ENCODE data around the gene PA2G4. TPM values are rescaled to one million over a fixed set of nuclear protein-coding genes. Genes with fewer than 3 reads are reported as not detected.

The PA2G4 gene
- total and polyA plus RNA-seq, 10 of the 15 experiments (the other 5 are each of a cell fraction or from before 2014, with no cell fraction given): 148 to 514 (median 406) TPM

DNA sequence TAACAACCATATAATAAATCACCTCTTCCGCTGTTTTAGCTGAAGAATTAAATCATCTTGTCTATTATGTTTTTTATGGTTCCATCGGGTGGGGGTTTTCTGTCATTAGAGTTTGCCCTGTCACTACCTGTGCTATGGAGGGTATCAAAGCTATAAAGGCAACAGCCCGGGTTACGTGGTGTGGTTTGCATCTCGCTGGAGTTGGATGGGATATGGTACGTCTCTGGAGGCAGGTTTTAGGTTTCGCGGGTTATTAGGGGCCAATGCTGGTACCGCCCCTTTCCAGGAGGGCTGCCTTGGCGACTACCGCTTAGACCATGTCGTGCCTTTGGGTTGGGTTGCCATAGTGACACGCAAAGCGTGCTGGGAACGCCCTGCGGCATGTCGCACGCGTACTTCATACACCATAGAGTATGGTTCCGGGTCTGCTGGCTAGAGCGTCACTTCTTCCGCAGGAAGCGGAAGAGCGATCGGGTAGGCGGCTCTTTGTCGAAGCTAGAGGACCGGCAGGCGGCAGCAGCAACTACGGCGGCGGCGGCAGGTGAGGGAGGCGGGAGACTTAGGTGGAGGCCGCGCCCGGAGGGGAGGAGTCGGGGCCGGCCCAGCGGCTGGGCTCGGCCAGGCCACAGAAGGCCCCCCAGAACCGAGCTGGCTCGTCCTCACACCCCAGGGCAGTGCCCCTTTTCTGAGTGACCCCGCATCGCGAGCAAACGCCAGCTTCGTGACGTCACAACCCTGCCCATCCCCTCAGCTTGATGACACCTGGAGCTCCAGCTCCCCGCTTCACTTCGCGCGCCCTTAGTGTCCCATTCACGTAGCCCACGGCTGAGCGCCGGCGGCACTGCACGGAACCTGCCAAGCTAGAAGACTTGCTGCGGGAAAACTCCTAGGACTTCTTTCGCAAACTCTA is 13.7 kb downstream of the PA2G4 start, which contains the start of gene ZC3H10 (continued):
- TF ChIP-seq NKRF (conservative IDR thresholded peaks at IDR 0.05) (peak; percentile 89), SREBF2 (IDR thresholded peaks at IDR 0.05; ENCODE audit: low read length) (peak; percentile 59; the same call in 1 of the 2 replicates), ATF3 (IDR thresholded peaks at IDR 0.05; ENCODE audit: borderline replicate concordance, extremely low read depth, low read depth, low read length) (peak; percentile 52; the same call in 1 of the 2 replicates), CHD4 (IDR thresholded peaks at IDR 0.05) (no peak), KLF5 (IDR thresholded peaks at IDR 0.05; ENCODE audit: partially characterized antibody) (peak; percentile 83), TAF1 (IDR thresholded peaks at IDR 0.05; ENCODE audit: borderline replicate concordance, low read depth, low read length) (peak; percentile 62; the same call in 1 of the 2 replicates), YBX1 (IDR thresholded peaks at IDR 0.05) (no peak), USF1 (IDR thresholded peaks at IDR 0.05; ENCODE audit: borderline replicate concordance, extremely low read length, insufficient read depth, low read depth, low read length) (no peak)
- TF ChIP-seq, protein P1, sequence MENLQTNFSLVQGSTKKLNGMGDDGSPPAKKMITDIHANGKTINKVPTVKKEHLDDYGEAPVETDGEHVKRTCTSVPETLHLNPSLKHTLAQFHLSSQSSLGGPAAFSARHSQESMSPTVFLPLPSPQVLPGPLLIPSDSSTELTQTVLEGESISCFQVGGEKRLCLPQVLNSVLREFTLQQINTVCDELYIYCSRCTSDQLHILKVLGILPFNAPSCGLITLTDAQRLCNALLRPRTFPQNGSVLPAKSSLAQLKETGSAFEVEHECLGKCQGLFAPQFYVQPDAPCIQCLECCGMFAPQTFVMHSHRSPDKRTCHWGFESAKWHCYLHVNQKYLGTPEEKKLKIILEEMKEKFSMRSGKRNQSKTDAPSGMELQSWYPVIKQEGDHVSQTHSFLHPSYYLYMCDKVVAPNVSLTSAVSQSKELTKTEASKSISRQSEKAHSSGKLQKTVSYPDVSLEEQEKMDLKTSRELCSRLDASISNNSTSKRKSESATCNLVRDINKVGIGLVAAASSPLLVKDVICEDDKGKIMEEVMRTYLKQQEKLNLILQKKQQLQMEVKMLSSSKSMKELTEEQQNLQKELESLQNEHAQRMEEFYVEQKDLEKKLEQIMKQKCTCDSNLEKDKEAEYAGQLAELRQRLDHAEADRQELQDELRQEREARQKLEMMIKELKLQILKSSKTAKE (IDR thresholded peaks at IDR 0.05; ENCODE audit: low read depth, poor library complexity, severe bottlenecking): no peak
- TF ChIP-seq, protein P2, sequence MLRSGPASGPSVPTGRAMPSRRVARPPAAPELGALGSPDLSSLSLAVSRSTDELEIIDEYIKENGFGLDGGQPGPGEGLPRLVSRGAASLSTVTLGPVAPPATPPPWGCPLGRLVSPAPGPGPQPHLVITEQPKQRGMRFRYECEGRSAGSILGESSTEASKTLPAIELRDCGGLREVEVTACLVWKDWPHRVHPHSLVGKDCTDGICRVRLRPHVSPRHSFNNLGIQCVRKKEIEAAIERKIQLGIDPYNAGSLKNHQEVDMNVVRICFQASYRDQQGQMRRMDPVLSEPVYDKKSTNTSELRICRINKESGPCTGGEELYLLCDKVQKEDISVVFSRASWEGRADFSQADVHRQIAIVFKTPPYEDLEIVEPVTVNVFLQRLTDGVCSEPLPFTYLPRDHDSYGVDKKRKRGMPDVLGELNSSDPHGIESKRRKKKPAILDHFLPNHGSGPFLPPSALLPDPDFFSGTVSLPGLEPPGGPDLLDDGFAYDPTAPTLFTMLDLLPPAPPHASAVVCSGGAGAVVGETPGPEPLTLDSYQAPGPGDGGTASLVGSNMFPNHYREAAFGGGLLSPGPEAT (IDR thresholded peaks at IDR 0.05; ENCODE audit: low read depth): peak; percentile 66; the same call in 1 of the 2 replicates
- TF ChIP-seq, protein P3, sequence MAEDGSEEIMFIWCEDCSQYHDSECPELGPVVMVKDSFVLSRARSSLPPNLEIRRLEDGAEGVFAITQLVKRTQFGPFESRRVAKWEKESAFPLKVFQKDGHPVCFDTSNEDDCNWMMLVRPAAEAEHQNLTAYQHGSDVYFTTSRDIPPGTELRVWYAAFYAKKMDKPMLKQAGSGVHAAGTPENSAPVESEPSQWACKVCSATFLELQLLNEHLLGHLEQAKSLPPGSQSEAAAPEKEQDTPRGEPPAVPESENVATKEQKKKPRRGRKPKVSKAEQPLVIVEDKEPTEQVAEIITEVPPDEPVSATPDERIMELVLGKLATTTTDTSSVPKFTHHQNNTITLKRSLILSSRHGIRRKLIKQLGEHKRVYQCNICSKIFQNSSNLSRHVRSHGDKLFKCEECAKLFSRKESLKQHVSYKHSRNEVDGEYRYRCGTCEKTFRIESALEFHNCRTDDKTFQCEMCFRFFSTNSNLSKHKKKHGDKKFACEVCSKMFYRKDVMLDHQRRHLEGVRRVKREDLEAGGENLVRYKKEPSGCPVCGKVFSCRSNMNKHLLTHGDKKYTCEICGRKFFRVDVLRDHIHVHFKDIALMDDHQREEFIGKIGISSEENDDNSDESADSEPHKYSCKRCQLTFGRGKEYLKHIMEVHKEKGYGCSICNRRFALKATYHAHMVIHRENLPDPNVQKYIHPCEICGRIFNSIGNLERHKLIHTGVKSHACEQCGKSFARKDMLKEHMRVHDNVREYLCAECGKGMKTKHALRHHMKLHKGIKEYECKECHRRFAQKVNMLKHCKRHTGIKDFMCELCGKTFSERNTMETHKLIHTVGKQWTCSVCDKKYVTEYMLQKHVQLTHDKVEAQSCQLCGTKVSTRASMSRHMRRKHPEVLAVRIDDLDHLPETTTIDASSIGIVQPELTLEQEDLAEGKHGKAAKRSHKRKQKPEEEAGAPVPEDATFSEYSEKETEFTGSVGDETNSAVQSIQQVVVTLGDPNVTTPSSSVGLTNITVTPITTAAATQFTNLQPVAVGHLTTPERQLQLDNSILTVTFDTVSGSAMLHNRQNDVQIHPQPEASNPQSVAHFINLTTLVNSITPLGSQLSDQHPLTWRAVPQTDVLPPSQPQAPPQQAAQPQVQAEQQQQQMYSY (CRISPR knock-in tag; IDR thresholded peaks at IDR 0.05): 0 out of 2 replicates have a peak, but pooled peaks have one; percentile 60
- TF ChIP-seq, protein P4, sequence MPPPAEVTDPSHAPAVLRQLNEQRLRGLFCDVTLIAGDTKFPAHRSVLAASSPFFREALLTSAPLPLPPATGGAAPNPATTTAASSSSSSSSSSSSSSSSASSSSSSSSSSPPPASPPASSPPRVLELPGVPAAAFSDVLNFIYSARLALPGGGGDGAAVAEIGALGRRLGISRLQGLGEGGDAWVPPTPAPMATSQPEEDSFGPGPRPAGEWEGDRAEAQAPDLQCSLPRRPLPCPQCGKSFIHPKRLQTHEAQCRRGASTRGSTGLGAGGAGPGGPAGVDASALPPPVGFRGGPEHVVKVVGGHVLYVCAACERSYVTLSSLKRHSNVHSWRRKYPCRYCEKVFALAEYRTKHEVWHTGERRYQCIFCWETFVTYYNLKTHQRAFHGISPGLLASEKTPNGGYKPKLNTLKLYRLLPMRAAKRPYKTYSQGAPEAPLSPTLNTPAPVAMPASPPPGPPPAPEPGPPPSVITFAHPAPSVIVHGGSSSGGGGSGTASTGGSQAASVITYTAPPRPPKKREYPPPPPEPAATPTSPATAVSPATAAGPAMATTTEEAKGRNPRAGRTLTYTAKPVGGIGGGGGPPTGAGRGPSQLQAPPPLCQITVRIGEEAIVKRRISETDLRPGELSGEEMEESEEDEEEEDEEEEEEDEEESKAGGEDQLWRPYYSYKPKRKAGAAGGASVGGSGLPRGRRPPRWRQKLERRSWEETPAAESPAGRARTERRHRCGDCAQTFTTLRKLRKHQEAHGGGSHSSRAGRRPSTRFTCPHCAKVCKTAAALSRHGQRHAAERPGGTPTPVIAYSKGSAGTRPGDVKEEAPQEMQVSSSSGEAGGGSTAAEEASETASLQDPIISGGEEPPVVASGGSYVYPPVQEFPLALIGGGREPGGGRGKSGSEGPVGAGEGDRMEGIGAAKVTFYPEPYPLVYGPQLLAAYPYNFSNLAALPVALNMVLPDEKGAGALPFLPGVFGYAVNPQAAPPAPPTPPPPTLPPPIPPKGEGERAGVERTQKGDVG (CRISPR knock-in tag; IDR thresholded peaks at IDR 0.05): no peak
